HG02943 (cell line): ENCODE measurements around the gene HIGD1B.

ENCODE experiments used
- ATAC-seq: cut with Tn5 transposase; IDR thresholded peaks from one replicate; pipeline ENCODE4 v1.9.1; 2021; ENCODE audit warnings: mild to moderate bottlenecking, low read depth, moderate library complexity; ENCODE audit not compliant: unreplicated experiment

Gene HIGD1B

GRCh38 chr17:44832805-44833204 lies 14.9 kb upstream of the HIGD1B start:
- ATAC-seq = no peak

- ATAC-seq = no peak
Observed at GRCh38 chr17:44837196-44837595, 10.5 kb upstream of the HIGD1B start.

GRCh38 chr17:44840274-44840673 lies 7.4 kb upstream of the HIGD1B start:
- no peak for ATAC-seq

DNA sequence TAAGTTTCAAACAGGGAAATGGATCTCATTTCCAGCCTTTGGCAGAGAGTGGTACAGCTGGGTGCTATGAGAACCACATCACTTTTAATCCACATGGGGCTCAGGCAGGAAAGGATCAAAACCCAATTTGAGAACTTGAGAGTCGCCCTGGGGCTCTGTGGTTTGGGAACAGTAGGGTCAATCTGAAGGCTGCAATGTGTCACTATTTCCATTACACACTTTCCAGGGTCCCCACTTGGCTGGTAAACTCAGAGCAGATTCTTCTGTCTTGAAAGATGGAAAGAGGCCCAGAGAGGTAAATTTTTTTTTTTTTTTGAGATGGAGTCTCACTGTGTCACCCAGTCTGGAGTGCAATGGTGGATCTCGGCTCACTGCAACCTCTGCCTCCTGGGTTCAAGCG lies 6.7 kb upstream of the HIGD1B start:
- no peak for ATAC-seq

GRCh38 chr17:44842748-44843147 lies 4.9 kb upstream of the HIGD1B start:
- no peak for ATAC-seq

- no peak for ATAC-seq
Observed at GRCh38 chr17:44844390-44844830, 3.3 kb upstream of the HIGD1B start.

GRCh38 chr17:44846206-44846605 lies 1.5 kb upstream of the HIGD1B start:
- ATAC-seq = no peak

GRCh38 chr17:44848257-44848795 lies 643 bp downstream of the HIGD1B start:
- no peak for ATAC-seq

DNA sequence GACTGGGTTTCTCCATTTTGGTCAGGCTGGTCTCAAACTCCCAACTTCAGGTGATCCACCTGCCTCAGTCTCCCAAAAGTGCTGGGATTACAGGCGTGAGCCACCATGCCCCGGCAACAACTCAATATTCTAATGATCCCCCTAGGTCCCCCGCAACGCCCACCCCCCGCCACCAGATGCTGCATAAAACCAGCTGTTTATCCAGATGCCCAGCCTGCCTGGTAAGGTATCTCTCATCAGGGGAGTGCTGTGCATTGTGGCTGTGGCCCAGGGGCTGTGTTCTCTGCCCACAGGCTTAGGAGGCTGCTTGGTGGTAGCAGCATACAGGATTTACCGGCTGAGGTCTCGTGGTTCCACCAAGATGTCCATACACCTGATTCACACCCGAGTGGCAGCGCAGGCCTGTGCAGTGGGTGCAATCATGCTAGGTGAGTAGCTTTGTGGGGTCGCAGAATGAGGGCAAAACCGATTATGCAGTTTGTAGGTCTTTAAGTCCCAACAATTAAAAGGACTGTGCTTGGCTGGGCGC lies 1.3 kb downstream of the HIGD1B start:
- ATAC-seq = no peak

GRCh38 chr17:44850025-44850424 lies 2.3 kb downstream of the HIGD1B start:
- ATAC-seq = no peak

GRCh38 chr17:44850612-44851011 lies 2.9 kb downstream of the HIGD1B start:
- ATAC-seq = no peak

- no peak for ATAC-seq
Observed at GRCh38 chr17:44854192-44854591, 6.5 kb downstream of the HIGD1B start.

GRCh38 chr17:44859701-44860100 lies 12.0 kb downstream of the HIGD1B start:
- no peak for ATAC-seq

- ATAC-seq = no peak
Observed at GRCh38 chr17:44862278-44862914, 14.7 kb downstream of the HIGD1B start.

DNA sequence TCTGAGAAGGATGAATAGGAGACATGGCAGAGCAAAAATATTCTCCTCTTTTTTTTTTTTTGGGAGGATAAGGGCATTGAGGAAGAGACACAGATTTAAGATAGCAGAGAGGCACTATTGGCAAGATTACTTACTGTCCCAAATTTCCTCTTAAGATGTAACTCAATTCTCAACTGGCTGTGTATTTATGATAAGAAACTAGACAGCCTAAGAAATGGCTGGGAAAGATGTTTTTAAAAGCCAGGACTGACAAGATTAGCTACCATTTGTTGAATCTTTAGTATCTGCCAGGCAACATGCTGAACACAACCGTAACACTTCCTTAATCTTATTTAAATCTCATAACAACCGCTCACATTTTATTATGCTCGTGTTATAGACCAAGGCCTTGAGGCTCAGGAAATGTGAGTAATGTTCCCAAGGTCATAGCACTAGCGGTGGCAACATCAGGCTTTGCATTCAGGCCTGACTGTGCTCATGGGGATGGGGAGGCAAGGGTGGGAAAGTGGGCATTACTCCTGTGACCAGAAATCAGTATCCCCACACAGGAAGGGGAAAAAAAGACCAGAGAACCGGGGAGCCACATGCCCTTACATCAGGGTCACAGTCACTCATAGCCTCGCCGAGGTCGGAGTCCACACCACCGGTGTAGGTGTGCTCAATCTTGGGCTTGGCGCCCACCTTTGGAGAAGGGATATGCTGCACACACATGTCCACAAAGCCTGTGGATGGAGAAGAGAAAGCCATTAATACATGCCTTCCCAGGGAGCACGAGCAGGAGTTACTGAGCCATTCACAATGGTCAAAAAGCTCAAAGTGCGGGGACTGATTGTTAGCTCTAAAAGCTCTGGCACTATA lies 15.6 kb downstream of the HIGD1B start:
- no peak for ATAC-seq

- no peak for ATAC-seq
Observed at GRCh38 chr17:44864831-44865230, 17.1 kb downstream of the HIGD1B start.

GRCh38 chr17:44865231-44865660 lies 17.6 kb downstream of the HIGD1B start:
- ATAC-seq = no peak

DNA sequence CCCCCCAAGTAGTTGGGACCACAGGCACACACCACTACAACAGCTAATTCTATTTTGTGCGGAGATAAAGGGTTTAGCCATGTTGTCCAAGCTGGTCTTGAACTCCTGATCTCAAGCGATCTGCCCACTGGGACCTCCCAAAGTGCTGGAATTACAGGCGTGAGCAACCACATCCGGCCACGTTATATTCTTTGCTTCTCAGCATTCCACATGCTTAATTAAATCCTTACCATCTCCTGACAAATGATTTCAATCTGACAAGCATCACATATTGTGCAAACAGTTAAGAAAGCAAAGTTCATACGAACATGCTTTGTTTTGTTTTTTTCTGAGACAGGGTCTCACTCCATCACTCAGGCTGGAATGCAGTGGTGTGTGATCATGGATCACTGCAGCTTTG lies 18.2 kb downstream of the HIGD1B start:
- ATAC-seq = no peak

GRCh38 chr17:44867841-44868240 lies 20.2 kb downstream of the HIGD1B start:
- no peak for ATAC-seq

- no peak for ATAC-seq
Observed at GRCh38 chr17:44871556-44871955, 23.9 kb downstream of the HIGD1B start.

DNA sequence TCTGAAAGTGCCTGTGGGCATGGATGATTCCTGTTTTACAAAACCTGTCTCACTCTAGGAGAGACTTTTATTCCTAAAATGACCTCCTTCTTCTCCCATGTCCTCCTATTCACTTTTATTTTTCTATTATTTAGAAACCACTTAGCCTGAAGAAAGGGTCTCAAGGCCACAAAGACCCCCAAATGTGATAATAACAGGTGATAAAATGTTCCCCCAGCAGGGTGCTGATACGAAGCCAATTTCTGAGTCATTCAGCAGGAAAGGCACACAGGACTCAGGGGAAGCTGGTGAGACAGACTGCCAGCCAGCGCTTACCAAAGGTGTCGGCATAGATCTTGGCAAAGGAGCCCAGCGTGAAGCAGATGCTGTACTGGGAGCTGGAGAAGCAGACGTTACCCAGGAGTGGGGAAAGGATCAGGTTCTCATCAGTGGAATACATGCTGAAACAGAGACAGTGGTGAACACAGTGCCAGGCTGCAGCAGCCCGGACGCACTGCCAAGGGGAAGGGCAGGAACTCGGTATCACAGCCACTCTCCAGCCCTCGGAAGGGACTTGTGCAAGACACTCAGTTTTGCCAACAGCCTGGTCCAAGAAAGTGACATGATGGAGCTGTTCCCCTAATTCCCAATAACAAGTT lies 24.6 kb downstream of the HIGD1B start:
- no peak for ATAC-seq
